Suppressor macrophage (primary cell): Measurements from ENCODE around the gene P2RX1.
A peak's percentile ranks its signal among the peaks of the same experiment; 100 is the strongest.
"Not testable (repeated sequence)": the region's sequence is repeated elsewhere in the genome, so short reads cannot be mapped to it uniquely, and the experiment has no call there.

Experiments used
- DNase-seq, 4 experiments: peaks; one replicate each; pipeline ENCODE4 v3.0.0-alpha.2; 2020 to 2022

The P2RX1 gene

GRCh38 chr17:3857261-3858105 is 58.8 kb downstream of the P2RX1 start:
- no peak for DNase-seq

DNA sequence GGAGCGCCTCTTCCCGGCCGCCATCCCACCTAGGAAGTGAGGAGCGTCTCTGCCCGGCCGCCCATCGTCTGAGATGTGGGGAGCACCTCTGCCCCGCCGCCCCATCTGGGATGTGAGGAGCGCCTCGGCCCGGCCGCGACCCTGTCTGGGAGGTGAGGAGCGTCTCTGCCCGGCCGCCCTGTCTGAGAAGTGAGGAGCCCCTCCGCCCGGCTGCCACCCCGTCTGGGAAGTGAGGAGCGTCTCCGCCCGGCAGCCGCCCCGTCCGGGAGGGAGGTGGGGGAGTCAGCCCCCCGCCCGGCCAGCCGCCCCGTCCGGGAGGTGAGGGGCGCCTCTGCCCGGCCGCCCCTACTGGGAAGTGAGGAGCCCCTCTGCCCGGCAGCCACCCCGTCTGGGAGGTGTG is 62.1 kb downstream of the P2RX1 start:
- DNase-seq, result not testable (repeated sequence)

GRCh38 chr17:3852561-3852960 is 63.7 kb downstream of the P2RX1 start:
- peak; percentile 9 to 69 (median 38) for DNase-seq

DNA sequence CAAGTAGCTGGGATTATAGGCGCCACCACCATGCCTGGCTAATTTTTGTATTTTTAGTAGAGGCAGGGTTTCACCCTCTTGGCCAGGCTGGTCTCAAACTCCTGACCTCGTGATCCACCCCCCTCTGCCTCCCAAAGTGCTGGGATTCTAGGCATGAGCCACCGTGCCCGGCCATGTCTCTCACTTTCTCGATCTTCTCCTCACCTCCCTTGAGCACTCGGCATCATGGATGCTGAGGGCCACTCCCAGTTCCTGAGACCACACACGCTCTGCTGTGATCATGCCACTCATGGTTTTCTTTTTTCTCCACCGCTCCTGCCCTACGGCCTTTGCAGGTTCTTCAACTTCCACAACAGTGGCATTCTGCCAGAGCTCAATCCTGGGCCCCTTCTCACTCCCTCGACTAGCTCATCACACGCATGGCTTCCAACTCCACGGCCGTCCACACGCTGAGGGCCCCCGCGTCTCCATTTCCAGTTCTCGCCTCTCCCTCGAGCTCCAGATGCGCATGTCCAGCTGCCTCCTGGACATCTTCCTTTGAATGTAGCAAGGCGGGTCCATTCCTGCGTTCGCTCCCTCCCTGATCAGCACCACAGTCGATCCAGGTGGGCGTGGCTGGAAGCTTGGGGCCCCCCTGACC is 64.7 kb downstream of the P2RX1 start:
- DNase-seq, result no peak

DNA sequence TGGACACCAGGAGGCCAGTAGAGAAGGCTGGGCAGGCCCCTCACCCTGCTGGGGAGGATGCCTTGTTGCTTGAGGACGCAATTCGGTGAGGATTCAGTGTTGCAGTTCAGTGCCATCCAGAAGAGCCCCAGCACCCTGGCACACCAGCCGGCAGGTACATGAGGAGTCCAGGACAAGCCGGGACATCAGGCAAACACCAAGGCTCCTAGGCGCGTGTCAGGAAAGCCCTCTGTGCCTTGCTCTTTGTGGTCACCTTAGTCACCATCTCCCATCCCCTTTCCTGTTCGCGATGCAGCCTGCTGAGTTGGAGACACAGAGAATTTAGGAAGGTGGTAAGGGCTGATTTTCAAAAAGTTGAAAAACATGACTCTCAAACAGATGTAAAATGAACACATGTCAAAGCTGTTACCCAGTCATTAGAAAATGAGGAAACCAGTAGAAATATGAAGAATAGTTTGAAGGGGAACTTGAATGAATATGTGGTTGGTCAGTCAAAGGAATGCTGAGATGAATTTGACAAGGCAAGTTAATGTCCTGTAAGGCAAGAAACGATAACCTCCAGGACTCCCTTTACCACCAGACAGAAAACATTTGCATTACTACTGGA is 67.9 kb downstream of the P2RX1 start:
- DNase-seq, result peak; percentile 11 to 60 (median 40)

- no peak for DNase-seq
These were observed 69.0 kb downstream of the P2RX1 start for GRCh38 chr17:3847165-3847670.
